Tongue (tissue), 2 donors: ENCODE results near the gene FBXL4. TPM values are rescaled to one million over a fixed set of nuclear protein-coding genes. Genes with fewer than 3 reads are reported as not detected.
"Not testable (repeated sequence)": the region's sequence is repeated elsewhere in the genome, so short reads cannot be mapped to it uniquely, and the experiment has no call there.

Experiments
- DNase-seq: peaks from one replicate; pipeline ENCODE4 v3.0.0-alpha.2; 2015
- total RNA-seq: library from RNA; depleted of rRNA; stranded (reverse); fragments of >200 nt; gene quantifications from one replicate; pipeline ENCODE4 v1.2.3, GENCODE V29; 2014

Gene FBXL4
- total RNA-seq, 1 donor from 2014 or later, result 25.2 TPM

DNA sequence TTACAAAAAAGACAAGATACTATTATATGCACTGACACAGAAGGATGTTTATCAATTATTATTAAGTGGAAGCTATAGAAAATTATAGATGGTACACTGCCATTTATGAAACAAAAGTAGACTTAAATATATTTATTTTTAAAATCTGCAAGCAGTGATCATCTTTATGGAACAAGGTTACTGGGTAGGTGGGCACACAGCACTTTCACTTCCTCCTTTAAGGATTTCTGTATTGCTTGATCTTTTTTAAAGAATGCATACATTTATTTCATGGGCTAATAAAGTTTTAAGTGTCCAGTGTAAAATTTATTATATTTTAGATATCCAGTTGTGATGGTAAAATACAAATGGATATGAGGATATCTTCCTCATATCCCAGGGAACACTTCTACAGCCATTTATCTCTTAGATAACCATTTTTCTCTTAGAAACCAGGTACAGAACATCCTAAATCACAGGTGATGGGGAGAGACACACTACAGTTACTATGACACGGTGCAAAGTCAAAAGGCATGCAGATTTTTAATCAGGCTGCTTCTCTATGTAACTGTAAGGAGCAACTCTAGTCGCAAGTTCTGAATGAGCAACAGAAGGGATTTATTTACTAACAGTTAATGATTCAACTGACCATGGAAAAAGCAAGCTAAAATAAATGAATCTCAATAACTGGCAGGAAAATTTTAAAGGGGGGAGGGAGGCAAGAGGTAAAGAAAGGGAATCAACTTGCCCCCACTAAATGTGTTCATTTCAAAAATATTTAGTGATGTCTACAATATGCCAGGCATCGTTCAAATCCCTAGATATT lies 2.2 kb downstream of the FBXL4 start:
- no peak for DNase-seq

DNA sequence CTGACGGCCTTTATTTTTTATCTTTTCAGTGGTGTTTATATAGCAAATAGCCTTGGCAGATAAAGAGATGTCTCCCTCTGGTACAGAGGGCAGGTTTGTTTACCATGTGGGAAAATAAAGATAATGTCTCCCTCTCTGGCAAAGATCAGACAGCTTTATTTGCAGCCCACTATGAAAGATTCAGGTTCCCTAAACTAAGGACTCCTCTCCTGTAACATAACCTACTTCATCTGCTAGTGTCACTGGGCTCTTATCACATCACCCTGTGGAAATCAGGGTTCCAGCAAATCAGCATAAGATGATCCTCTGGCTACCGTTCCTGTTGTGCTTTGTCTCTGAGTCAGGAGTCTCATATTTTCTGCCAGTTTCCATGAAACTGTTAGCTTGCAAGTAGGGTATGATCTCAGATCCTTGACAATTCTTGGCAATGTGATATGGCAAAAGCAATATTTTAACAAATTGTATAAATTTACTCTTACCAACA lies 3.1 kb downstream of the FBXL4 start:
- peak; percentile 5 for DNase-seq

DNA sequence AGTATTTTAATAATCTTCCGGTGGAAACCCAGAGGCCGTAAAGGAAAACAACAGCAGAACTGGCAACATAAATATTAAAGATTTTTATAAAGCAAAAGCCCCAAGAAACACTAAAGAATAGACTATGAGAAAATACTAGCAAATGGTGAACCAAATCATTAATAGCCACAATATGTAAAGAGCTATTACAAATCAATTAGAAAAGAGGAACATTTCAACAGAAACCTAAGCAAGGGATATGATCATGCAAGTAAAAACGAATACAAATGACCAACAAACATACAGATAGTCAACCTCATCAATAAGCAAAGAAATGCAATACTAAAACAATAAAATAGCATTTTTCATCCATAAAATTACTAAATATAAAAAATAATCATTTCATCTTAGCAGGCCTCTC lies 3.6 kb downstream of the FBXL4 start:
- DNase-seq, result no peak

DNA sequence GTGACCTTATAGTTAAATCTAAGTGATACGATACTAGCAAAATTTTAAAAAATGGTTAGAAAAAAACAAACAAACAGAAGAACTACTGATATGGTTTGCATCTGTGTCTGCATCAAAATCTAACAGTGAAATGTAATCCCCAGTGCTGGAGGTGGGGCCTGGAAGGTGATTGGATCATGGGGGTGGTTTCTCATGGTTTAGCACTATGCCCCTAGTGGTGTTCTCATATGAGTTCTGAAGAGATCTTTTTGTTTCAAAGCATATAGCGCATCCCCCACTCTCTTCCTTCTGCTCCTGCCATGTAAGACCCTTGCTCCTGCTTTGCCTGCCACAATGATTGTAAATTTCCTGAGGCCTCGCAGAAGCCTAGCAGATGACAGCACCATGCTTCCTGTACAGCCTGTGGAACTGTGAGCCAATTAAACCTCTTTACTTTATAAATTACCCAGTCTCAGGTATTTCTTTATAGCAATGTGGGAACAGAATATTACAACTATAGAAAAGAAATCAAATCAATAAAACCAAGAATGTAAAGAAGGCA lies 5.4 kb downstream of the FBXL4 start:
- DNase-seq, result no peak

DNA sequence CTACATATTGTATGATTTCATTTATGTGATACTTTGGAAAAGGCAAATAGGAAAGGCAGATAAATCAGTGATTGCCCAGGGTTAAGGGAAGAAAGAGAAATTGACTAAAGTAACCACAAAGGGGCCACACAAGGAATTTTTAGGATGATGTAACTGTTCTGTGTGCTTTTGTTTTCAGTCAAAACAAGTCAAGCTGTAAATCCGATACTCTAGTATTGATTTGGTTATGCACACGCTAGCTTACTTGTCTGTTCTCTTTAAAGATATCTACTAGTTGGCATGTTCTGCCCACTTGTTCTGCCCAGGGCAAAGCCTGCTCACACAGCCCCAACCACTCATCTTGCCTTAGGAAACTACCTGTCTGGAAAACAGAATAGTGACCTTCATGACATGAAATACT lies 6.4 kb downstream of the FBXL4 start:
- DNase-seq, result no peak

DNA sequence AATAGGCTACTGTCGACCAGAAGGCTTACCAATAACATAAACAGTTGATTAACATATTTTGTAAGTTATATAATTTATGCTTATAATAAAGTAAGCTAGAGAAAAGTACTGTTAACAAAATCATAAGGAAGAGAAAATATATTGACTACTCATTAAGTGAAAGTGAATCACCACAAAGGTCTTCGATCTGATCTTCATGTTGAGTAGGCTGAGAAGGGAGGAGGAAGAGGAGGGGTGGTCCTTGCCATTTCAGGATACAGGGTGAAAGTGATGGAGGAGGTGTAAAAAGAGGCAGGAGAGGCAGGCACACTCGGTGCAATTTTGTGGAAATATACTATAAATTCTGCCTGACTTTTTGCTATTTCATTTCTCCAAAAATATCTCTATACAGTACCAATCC lies 10.4 kb downstream of the FBXL4 start:
- DNase-seq, result no peak

DNA sequence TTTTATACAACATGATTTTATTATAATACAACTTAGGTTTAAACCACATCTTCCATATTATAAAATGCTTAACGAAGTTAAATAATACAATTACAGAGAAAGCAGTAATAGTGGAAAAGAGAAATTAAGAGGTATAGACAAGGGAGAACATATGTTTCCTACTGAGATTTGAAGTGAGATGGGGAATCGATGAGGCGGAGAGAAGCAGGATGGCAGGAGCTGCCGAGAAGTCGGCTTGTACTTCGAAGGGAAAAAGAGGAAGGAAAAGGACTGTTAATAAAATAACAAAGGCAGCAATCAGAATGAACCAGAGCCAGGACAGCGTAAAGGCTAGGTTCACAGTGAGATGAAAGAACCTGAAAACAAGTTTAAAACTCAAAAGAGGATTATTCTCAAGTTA lies 15.4 kb downstream of the FBXL4 start:
- DNase-seq, result no peak

DNA sequence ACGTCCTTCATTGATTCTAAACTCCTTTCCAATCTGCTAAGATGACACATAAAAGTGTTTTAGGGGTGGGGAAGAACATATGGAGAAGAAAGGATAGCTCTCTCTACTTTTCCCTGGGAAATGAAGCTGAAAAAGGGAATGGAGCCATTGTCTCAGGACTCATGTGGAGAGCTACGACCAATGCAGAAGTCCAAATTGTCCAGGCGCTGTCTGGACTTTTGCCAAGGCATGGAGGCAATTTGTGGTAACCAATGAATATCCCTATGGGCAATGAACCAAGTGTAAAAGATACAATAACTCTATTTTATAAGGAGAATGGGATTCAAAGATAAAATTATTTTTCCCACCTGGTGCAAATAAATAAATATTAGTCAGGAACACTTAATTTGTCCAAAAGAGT lies 16.1 kb downstream of the FBXL4 start:
- no peak for DNase-seq

DNA sequence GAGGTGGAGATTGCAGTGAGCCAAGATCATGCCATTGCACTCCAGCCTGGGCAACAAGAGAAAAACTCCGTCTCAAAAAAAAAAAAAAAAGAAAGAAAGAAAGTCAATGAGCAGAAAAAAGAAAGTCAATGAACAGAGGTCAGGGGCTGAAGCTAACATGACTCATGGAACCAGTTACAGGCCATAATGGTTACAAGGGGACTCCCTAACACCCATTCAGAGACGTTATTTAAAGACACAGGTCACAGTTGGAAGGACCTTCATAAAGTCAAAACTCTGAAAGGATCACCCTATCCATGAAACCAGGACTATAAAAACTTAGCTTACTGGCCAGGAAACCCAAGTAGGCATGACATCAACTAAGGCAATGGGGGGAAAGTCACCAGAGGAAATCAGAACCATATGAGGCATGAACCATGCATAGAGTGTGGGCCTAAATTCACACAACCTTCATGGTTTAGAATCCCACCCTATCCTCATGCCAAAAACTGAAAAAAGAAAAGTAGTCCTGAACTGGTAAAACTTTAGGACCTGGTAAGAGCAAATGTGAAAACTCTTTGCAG lies 18.2 kb downstream of the FBXL4 start:
- DNase-seq, result no peak

DNA sequence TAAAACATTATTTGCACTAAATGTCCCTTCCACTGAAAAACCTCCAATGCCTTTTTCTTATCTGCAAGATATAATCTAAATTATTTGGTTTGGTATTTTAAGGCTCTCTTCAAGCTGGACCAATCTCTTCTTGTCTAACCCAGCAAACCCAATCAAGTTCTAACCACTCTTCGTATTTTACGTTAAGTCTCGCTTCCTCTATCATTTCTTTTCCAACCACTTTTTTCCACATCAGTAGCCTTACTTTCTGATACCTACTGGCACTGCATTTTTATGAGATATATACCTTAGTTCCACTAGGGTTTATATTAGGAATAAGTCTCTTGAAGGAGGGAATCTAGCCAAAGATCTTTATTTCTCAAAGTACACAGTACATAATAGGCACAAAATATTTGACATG lies 19.1 kb downstream of the FBXL4 start:
- no peak for DNase-seq

DNA sequence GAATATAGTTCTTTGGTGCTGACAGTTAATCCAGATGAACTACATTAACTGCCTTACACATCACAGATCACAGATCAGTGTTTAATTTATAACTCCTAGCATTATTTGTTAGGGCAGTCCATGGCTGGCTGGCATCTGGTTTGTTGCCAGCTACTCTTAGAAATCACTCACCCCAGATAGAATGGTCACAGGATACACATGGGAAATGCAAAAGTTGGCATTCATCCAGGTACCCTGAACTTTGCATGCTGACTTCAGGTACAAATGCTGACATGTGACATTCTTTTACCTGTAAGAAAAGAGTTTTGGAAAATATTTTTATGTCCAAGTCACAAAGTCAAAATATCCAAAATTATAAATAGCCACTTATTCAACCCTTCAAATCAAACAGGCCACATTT lies 20.2 kb downstream of the FBXL4 start:
- no peak for DNase-seq

DNA sequence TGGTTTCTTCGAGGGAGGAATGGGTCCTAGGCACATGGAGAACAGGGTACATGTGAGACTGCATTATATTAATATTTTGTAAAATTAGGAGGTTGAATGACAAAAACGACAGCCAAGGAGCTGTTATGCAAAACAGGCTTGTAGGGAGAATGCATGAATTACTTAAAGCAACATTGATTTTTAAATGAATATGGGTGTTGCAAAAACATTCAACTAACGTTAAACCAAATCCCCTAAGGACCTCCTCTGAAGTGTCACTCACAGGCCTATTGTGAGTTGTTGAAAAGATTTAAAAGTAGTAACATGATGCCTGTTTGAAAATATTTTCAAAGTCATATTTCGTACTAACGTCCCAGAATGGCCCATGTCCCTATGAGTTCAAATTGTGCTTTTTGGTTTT lies 21.9 kb downstream of the FBXL4 start:
- DNase-seq, result no peak

DNA sequence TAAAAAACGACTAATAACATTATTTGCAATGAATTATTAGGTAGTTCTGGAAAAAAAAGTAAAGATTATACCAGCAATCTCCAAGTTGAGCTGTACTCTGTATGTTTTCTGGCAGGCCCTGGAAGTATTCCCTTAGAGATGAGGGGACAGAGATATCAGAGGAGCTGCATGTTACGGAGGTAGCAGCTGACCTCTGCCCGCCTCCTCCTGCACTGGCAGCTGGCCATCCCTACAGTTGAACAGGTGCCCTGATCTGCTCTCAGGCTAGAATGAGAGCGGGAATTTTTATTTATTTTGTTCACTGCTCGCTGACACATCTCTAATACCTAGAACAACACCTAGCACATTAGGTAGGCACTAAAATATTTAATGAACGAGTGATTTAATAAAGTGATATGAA lies 23.1 kb downstream of the FBXL4 start:
- DNase-seq, result peak; percentile 38

DNA sequence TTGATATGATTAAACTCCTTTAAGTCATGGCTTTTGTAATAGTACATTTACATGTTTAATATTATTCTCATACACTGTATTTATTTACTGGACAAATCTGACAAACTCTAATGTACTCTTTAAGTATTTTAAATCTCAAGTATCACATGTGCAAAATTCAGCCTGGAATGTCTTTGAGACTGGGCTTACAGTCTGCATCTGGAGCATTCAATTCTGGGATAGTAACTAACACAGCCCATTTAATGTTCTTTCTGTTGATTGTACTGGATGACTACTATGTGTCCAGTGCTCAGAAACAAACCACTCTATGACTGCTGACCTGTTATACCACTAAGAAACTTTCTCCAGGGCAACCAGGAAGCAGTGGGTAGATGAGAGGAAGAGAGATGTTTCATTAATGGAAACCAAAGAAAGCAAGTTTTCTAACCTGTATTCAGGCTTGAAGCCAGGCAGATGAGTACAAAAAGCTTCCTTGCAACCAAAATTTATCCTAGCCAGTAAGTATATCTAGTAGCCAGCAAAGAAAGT lies 26.8 kb downstream of the FBXL4 start:
- no peak for DNase-seq

DNA sequence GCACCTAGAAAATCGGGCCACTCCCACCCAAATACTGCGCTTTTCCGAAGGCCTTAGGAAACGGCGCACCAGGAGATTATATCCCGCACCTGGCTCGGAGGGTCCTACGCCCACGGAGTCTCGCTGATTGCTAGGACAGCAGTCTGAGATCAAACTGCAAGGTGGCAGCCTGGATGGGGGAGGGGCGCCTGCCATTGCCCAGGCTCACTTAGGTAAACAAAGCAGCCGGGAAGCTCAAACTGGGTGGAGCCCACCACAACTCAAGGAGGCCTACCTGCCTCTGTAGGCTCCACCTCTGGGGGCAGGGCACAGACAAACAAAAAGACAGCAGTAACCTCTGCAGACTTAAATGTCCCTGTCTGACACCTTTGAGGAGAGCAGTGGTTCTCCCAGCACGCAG lies 36.8 kb downstream of the FBXL4 start:
- DNase-seq, result not testable (repeated sequence)

DNA sequence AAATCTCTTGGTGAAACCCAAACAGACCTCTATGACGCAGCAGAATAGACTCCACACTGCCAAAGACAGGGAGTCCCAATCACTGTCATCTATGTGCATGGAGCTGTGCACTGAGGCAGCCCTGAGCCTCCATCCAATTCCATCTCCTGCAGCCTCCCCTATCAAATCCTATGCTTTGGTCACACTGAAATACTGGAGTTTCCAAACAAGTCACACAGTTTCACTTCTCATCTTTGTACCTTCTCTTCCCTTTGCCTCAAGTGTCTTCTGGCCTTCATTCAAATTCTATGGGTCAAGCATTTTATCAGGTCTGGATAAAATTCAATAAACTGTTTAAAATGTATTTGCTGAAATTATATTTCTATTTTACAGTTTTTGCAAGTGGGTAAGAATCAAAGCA lies 38.5 kb downstream of the FBXL4 start:
- DNase-seq, result no peak

DNA sequence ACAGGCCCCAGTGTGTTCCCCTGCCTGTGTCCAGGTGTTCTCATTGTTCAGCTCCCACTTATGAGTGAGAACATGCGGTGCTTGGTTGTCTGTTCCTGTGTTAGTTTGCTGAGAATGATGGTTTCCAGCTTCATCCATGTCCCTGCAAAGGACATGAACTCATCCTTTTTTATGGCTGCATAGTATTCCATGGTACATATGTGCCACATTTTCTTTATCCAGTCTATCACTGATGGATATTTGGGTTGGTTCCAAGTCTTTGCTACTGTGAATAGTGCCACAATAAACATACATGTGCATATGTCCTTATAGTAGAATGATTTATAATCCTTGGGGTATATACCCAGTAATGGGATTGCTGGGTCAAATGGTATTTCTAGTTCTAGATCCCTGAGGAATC lies 41.4 kb downstream of the FBXL4 start:
- DNase-seq, result not testable (repeated sequence)

DNA sequence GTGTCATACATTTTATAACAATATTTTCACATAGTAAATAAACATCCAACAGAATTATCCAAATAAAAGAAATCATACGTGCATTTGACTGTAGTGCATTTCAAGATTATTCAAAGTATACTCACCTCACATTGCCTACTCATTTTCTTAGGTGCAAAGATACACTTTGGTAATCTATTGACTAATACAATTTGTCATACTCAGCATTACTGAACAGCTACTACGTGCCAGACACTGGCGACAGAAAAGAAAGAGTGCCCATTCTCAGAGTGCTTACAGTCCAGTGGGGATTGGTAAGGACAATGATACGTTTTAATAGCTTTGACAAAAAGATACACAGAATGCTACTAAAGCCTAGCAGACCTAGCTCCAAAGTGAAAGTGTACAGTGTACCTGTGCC lies 42.0 kb downstream of the FBXL4 start:
- DNase-seq, result no peak

DNA sequence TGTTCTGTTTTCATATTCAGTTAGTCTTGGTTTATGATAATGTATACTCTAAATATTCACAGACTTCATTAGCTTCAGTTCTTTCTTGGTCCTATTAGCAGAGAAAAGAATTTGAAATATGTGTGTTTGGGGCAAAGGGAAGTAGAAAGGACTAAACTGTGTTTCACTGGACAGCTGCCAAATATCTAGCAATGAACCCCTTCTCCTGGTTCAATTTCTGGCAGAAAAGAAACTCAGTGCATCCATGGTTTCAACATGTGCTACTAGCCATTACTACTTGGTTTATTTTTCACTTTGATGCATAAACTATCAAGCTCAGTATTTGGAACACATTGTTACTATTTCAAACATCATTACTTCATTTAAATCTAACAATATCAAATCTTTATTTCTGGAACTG lies 43.6 kb downstream of the FBXL4 start:
- DNase-seq, result no peak

DNA sequence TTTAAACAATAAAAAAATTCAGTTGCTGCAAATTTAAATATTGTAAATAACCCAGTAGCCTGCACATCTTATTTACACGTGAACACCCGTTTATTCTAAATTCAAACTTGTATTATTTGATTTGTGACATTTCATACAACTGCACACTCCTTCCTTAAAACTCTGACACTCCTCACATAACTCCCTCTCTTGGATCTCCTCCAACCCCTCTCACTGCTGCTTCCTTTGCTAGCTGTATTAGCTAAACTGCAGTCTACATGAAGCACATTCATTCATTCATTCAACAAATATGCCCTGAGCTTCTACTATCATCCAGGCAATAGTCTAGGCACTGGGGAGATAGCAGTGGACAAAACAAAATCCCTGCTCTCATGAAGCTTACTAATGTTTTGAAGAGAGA lies 47.0 kb downstream of the FBXL4 start:
- DNase-seq, result no peak

DNA sequence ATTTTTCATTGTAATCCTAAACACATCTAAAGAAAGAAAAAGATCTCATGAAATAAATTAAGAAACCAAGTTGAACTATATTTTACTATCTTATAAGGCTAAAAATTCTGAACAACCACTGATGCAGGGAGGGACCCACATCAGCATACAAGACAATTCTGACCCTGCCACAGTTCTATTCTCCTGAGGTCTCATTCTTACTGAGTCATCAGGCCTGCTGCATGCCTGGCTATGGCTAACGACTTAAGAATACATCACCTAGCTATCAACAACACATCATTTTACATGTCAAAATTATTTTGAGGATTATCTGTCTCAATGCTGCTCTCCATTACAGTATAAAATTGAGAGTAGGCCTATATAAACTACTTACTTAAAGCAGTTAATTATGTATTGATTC lies 52.9 kb downstream of the FBXL4 start:
- DNase-seq, result no peak

DNA sequence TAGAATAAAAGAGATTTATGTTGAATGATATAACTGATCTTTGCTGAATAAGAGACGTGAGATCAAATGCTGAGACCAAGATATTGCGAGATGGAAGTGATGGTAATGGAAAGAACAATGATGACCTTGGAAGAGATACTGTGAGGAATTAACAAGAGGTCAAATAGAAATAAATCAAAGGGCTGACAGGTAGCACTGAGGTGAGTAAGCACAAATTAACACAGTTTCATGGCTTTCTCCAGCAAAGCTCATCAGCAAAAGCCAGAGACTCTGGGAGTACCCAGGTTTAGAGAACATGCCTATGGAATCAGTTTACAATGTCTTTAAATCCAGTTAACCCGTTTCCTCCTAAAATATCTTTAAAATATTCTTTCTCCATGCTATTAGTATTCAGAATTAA lies 60.1 kb downstream of the FBXL4 start:
- no peak for DNase-seq

DNA sequence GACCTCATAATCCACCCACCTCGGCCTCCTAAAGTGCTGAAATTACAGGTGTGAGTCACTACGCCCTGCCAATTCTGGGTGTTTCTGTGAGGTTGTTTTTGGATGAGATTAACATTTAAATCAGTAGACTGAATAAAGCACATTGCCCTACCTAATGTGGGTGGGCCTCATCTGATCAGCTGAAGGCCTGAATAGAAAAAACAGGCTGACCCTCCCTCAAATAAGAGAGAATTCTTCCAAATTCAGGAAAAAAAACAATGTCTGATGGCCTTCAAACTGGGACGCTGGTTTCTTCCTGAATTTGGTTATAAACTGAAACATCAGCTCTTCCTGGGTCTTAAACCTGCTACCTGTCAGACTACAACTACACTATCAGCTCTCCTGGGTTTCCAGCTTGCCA lies 62.4 kb downstream of the FBXL4 start:
- DNase-seq, result no peak

DNA sequence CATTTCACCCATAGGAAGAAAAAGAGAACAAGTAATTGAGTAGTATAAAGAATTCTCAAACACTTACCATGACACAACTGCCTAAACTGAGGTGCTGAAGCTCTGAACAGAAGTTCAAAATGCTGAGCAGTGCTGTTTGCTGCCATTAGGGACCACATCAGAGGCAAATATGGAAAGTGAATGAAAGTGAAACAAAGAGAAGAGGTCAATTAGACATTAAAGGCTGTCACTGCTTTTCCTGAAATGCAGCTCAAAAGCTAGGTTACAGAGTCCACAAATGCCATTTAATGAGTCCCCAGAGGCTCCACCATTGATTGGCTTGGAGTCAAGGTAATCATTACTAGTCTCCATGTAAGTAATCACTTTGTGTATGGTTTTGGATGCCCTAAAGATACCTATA lies 67.3 kb downstream of the FBXL4 start:
- no peak for DNase-seq
